Gastrocnemius medialis (tissue), 4 donors: Measurements from ENCODE around the gene GALNT11.

ENCODE experiments used
- CTCF ChIP-seq, 5 experiments: fragments of 450-650 bp in 3 of 5; fragments of 200-600 bp in 2 of 5; sonication (generic) in 2 of 5; IDR thresholded peaks in 4 of 5; conservative IDR thresholded peaks in 1 of 5; 1 replicate in 4 of 5; 2 replicates in 1 of 5; pipeline ENCODE4 v1.5.1; 2016 to 2019; ENCODE audit warnings: antibody characterized with exemption in 5 of 5, mild to moderate bottlenecking in 3 of 5, moderate library complexity in 3 of 5
- POLR2A ChIP-seq, 2 donors: fragments of 450-650 bp; IDR thresholded peaks; one replicate each; pipeline ENCODE4 v1.6.1; 2017; ENCODE audit warnings: antibody characterized with exemption in 2 of 2, mild to moderate bottlenecking in 2 of 2, moderate library complexity in 2 of 2

- TF ChIP-seq POLR2A (IDR thresholded peaks at IDR 0.05) (no peak), CTCF (IDR thresholded peaks at IDR 0.05 in 4 of 5, conservative IDR thresholded peaks at IDR 0.05 in 1 of 5) (no peak)
Measured at GRCh38 chr7:152120776-152121175, 95.3 kb downstream of the GALNT11 start.
